WI38 (cell line): Measurements from ENCODE around the gene PNMA1.

Experiments
- H3K4me3 ChIP-seq: 2 replicates; pipeline ENCODE4 v1.5.1; 2011; ENCODE audit warnings: low read depth, mild to moderate bottlenecking, control low read depth, low read length
- CTCF ChIP-seq: IDR thresholded peaks from 2 replicates; pipeline ENCODE4 v1.5.1; 2012; ENCODE audit warnings: low read depth, mild to moderate bottlenecking, control low read depth, low read length

The PNMA1 gene

GRCh38 chr14:73713803-73714655 lies at the start of gene PNMA1:
Gene PNMA1, minus strand, starts transcription at chr14:73714384. Its CDS starts 745 bp downstream, at chr14:73713639.
- H3K4me3 ChIP-seq = peak within 1 kb of the TSS; percentile 87
- no peak for TF ChIP-seq CTCF

GRCh38 chr14:73763396-73763795 lies 49.2 kb upstream of the PNMA1 start:
- no peak overlapping the region for H3K4me3 ChIP-seq
- TF ChIP-seq CTCF = no peak

- no peak overlapping the region for H3K4me3 ChIP-seq
- no peak for TF ChIP-seq CTCF
These were observed 48.2 kb upstream of the PNMA1 start for GRCh38 chr14:73762375-73762822.

GRCh38 chr14:73761618-73762355 lies 47.6 kb upstream of the PNMA1 start:
- TF ChIP-seq CTCF = no peak
- H3K4me3 ChIP-seq = no peak overlapping the region

GRCh38 chr14:73760598-73761586 lies 46.7 kb upstream of the PNMA1 start:
- peak overlapping the region; percentile 58 for H3K4me3 ChIP-seq
- no peak for TF ChIP-seq CTCF

GRCh38 chr14:73759714-73760597 lies 45.8 kb upstream of the PNMA1 start:
- peak overlapping the region; percentile 76 for H3K4me3 ChIP-seq
- TF ChIP-seq CTCF = no peak
